Renal pelvis (tissue), 4 donors: ENCODE measurements around the gene RAD51B. TPM values are rescaled to one million over a fixed set of nuclear protein-coding genes. Genes with fewer than 3 reads are reported as not detected.

Experiments used
- DNase-seq: peaks from one replicate; pipeline ENCODE4 v3.0.0-alpha.2; 2013
- polyA plus RNA-seq, 3 donors: library from polyadenylated mRNA; unstranded; fragments of 120-200 nt; gene quantifications; one replicate each; pipeline ENCODE4 v1.2.1, GENCODE V29; 2013; ENCODE audit not compliant: insufficient read length in 3 of 3

The RAD51B gene
- polyA plus RNA-seq, 3 donors = 9.8 to 11.0 (median 9.8) TPM

GRCh38 chr14:68718023-68718990 is 898.7 kb downstream of the RAD51B start:
- no peak for DNase-seq

GRCh38 chr14:68719634-68720384 is 900.2 kb downstream of the RAD51B start:
- no peak for DNase-seq

DNA sequence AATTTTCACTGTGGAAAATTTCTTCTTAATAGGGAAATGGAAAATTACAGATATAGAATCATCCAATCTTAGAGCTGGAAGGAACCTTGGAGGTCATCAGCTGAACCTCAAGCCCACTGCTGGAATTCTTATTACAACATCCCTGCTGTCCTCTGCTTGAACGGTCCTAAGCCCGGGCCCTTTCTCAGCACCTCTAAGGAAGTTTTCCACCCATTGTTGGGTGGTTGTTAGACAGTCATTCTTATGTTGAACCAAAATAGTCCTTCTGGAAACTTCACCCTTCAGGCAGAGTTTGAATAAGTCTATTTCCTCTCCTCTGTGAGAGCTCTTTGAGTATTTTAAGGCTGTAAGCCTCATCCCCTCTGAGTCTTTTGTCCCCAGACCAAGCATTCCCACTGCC is 902.6 kb downstream of the RAD51B start:
- DNase-seq = no peak

- no peak for DNase-seq
Measured at GRCh38 chr14:68722968-68723566, 903.5 kb downstream of the RAD51B start.

GRCh38 chr14:68723808-68724268 is 904.3 kb downstream of the RAD51B start:
- no peak for DNase-seq

GRCh38 chr14:68724914-68725313 is 905.3 kb downstream of the RAD51B start:
- no peak for DNase-seq

GRCh38 chr14:68726093-68726695 is 906.6 kb downstream of the RAD51B start:
- no peak for DNase-seq

DNA sequence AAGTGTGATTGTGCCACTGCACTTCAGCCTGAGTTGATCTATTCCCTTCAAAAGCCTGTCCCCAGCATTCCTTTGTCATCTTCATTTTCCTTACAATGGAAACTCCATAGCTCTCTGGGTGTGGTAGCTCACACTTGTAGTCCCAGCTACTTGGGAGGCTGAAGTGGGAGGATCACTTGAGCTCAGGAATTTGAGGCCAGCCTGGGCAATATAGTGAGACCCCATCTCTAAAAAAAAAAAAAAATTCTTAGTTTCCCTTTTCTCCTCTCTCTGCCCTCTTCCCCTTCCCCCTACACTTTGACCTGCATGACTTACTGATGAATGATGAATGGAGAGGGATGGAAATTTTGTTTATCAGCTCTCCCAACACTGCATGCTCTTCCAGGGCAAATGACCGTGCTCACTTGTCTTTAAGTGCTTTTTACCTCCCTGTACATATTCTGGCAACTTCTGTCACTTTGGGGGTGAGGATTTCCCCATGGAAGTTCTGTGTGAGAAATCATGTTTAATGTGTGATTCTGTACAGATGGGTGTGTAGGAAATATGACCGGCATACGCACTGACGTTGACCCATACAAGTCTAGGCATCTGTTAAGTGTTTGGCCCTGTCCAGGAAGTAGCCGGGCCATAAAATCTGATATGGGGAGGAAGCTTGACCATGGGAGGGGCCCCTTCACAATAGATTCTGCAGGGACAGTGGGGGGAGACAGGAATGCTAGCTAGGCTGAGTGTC is 907.9 kb downstream of the RAD51B start:
- DNase-seq = peak; percentile 61

DNA sequence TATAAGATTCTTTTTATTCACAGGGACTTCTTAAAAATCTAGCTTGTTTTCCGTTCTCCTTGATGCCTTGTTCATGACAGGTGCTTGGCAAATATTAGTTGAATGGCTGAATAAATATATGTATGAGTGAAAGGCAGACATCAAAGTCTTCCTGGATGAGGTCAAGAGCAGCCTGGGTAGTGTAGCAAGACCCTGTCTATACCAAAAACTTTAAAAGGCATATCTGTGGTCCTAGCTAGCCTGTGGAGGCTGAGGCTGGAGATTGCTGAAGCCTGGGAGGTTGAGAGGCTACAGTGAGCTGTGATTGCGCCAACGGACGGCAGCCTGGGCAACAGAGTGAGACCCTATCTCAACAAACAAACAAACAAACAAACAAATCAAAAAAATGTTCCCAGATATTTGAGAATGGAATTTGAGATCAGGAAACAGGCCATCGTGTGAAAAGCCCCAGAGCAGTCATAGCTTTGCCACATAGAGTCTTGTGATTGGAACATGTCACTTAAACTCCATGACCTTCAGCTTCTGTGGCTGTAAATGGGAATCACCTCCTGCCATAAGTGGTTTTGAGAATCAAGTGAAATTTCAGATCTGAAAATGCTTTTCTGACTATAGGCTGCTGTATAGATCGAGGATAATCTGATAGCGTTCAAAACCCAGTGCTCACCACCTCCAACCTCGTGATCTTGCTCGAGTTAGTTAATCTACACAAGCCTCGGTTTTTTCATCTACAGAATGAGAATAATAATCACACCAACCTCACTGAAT is 908.9 kb downstream of the RAD51B start:
- no peak for DNase-seq

DNA sequence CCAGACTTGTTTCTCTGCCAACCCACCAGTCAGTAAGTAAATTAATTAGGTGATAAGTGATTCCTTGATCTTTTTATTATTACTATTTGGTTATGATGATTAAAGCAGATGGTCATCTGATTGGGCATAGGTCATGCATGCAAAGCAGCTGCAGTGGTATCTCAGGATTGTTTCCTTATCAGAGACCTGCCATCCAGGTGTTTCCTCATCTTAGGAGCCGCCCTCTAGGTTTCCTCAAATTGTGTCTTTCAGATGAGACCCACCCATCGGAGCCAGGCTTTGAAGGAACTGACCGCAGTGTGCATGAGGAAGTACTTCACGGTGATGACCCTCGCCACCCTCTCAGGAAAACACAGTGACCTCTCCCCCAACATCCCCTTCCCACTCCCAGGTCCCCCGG is 910.0 kb downstream of the RAD51B start:
- DNase-seq = no peak

DNA sequence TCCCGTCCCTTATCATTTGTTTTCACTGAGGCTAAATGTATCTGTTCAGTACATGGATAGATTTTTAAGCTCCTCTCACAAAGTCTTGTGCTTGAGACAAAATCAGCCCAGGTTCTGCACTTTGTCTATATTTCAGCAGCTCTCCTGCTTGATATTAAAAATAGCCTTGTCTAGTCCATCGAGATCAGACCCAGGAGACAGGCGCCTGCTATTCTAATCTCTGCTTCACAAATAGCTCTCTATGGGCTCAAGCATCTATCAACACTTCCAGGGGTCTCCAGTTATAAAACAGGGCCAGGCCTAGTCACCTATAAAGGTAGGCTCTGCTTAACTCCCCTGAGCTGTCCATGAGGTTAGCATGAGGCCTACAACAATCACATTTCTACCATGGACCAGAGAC is 910.8 kb downstream of the RAD51B start:
- DNase-seq = no peak

DNA sequence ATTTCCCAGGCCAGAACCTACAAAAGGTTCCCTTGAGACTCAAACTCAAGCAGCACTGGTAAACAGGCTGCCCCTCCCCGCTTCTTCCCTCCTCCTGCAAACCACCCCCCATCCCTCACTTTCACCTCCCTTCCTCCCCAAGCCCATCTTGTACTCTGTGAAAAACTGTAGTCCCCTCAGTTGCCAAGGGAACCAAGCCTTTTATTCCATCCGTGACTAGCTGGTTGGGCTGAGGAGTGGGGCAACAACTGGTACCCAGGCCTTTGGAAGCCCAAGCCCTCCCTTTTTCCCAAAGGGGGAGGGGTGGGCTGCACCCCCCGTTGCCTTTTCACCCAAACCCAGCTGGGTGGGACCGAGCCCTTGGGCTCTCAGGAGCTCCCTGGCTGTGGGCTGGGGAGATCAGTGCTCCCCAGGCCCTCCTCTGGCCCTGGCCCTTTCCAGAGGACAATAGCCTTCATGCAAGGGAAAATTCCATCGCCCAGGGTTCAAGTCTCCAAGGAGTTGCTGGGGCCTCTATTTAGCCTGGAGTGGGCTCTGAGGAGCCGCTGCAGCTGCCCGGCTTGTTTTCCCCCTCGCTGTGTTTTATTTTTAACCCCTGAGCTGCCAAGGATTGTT is 911.3 kb downstream of the RAD51B start:
- DNase-seq = no peak

GRCh38 chr14:68733086-68733914 is 913.7 kb downstream of the RAD51B start:
- no peak for DNase-seq

GRCh38 chr14:68734231-68734732 is 914.7 kb downstream of the RAD51B start:
- no peak for DNase-seq

DNA sequence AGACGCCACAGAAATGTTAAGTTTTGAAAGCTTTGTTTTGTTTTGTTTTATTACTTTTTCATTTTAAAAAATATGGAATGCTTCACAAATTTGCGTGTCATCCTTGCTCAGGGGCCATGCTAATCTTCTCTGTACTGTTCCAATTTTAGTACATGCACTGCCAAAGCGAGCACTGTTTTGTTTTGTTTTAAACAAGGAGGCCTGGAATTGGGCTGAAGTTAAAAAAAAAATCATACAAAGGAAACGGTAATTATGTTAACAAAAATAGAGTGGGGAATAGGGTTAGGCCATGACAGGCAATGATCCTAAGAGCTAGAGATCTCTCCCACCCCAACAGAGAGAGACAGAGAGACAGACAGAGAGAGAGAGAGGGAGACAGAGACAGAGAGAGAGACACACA is 916.3 kb downstream of the RAD51B start:
- no peak for DNase-seq

GRCh38 chr14:68736471-68736871 is 916.9 kb downstream of the RAD51B start:
- no peak for DNase-seq

DNA sequence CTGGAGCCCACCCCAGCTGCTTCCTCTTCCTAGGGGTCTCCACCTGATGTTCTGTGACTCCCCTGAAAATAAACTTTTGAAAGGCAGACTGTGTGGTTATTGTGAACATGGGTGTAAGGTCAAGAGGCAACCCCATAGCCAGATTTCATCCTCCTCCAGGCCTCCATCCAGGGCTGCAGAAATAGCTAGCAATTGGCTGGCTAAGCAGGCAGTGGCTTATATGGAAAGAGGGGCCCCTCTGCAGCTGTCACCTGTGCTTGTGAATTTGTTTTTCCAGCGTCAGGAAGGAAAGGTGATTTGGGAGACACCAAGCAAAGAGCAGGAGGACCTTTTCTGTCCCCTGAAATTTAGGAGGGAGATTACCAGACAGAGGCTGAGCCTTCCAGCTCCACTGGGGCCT is 917.5 kb downstream of the RAD51B start:
- no peak for DNase-seq

- no peak for DNase-seq
Measured at GRCh38 chr14:68738559-68738958, 919.0 kb downstream of the RAD51B start.

DNA sequence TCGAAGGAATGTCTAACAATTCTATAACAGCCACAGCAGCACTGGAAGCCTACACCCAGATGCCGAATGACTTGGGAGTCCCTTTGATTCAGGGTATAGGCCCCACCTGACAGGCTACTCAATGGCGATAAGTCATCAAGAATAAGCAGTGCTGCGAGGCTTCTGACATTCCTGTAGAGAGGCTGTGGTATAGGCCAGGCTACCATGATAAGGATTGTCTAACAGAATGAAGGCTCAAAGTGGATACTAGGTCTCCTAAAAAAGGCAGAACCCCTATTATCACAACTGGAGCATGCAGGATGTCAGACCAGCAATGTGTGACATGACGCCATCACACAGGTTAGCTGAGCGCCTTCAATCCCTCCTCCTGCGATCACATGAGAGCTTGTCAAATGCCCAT is 920.1 kb downstream of the RAD51B start:
- DNase-seq = no peak
